OCI-LY3 (cell line): ENCODE measurements around the gene PLVAP.

Experiments
- H2AFZ ChIP-seq: fragments of 200-600, 300-600 bp; shearing (Covaris generic); 2 replicates; pipeline ENCODE4 v1.6.0; 2014; ENCODE audit warnings: antibody characterized with exemption, low read depth, low read length
- H3K27ac ChIP-seq: fragments of 200-600, 300-600 bp; sonication (generic); 2 replicates; pipeline ENCODE4 v1.5.1; 2014; ENCODE audit warnings: mild to moderate bottlenecking, low read length, moderate library complexity, mixed read lengths
- H3K27me3 ChIP-seq: fragments of 200-600, 300-600 bp; sonication (generic); 2 replicates; pipeline ENCODE4 v1.6.1; 2014; ENCODE audit warnings: low read depth, low read length, mixed read lengths
- H3K36me3 ChIP-seq: fragments of 200-600, 300-600 bp; sonication (generic); replicated peaks from 2 replicates; pipeline ENCODE3; 2014; ENCODE audit warnings: low read depth, low read length, mixed read lengths
- H3K4me1 ChIP-seq: fragments of 300-600, 200-600 bp; sonication (generic); 2 replicates; pipeline ENCODE4 v1.6.1; 2014; ENCODE audit warnings: low read length, mixed read lengths
- H3K4me2 ChIP-seq: fragments of 200-600, 300-600 bp; sonication (generic); 2 replicates; pipeline ENCODE4 v1.6.1; 2014; ENCODE audit warnings: low read length, mixed read lengths
- H3K4me3 ChIP-seq: fragments of 300-600, 200-600 bp; sonication (generic); 2 replicates; pipeline ENCODE4 v1.5.1; 2014; ENCODE audit warnings: antibody characterized with exemption, mild to moderate bottlenecking, low read length, moderate library complexity
- H3K79me2 ChIP-seq: fragments of 300-600, 200-600 bp; shearing (Covaris generic); 2 replicates; pipeline ENCODE4 v1.6.1; 2014; ENCODE audit warnings: mild to moderate bottlenecking, low read length, mixed read lengths
- H3K9ac ChIP-seq: fragments of 300-600, 200-600 bp; shearing (Covaris generic); 2 replicates; pipeline ENCODE4 v1.6.0; 2014; ENCODE audit warnings: mild to moderate bottlenecking, low read length, moderate library complexity
- H3K9me3 ChIP-seq: fragments of 200-600, 300-600 bp; shearing (Covaris generic); 2 replicates; pipeline ENCODE4 v1.6.1; 2014; ENCODE audit warnings: low read length, mixed read lengths; ENCODE audit not compliant: insufficient read depth
- H4K20me1 ChIP-seq: fragments of 200-600, 300-600 bp; sonication (generic); 2 replicates; pipeline ENCODE4 v1.6.1; 2016; ENCODE audit warnings: low read length, mixed read lengths; ENCODE audit not compliant: insufficient read depth
- EZH2phosphoT487 ChIP-seq: fragments of 200-600 bp; shearing (Covaris generic); IDR thresholded peaks from 2 replicates; pipeline ENCODE4 v1.6.1; 2018; ENCODE audit warnings: antibody characterized with exemption, mixed run types, low read depth
- TF ChIP-seq, protein P1 (sequence below): fragments of 200-600, 300-600 bp; sonication (generic); IDR thresholded peaks from 2 replicates; pipeline ENCODE4 v1.5.1; 2014; ENCODE audit warnings: antibody characterized with exemption, low read length, low read depth

PLVAP gene

GRCh38 chr19:17305216-17305516 lies 72.0 kb downstream of the PLVAP start:
- Histone ChIP-seq H3K9me3 (no peaks in the 10 kb centered on the region), H3K4me2 (peak overlapping the region; percentile 52), H3K27ac (peak overlapping the region; percentile 75), H2AFZ (no peak overlapping the region), H3K4me1 (peaks cover 26% of the 10 kb centered on the region), H3K27me3 (no peaks in the 10 kb centered on the region), H3K9ac (peak overlapping the region; percentile 25), H3K79me2 (peaks cover 24% of the 10 kb centered on the region), H3K4me3 (peak overlapping the region; percentile 83), H3K36me3 (no peaks in the 10 kb centered on the region), H4K20me1 (0 out of 2 replicates have a peak, but pooled peaks cover under 1% of the 10 kb centered on the region)
- TF ChIP-seq EZH2phosphoT487: no peak
- TF ChIP-seq, protein P1, sequence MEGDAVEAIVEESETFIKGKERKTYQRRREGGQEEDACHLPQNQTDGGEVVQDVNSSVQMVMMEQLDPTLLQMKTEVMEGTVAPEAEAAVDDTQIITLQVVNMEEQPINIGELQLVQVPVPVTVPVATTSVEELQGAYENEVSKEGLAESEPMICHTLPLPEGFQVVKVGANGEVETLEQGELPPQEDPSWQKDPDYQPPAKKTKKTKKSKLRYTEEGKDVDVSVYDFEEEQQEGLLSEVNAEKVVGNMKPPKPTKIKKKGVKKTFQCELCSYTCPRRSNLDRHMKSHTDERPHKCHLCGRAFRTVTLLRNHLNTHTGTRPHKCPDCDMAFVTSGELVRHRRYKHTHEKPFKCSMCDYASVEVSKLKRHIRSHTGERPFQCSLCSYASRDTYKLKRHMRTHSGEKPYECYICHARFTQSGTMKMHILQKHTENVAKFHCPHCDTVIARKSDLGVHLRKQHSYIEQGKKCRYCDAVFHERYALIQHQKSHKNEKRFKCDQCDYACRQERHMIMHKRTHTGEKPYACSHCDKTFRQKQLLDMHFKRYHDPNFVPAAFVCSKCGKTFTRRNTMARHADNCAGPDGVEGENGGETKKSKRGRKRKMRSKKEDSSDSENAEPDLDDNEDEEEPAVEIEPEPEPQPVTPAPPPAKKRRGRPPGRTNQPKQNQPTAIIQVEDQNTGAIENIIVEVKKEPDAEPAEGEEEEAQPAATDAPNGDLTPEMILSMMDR: no peak

- peak overlapping the region; percentile 83 for H3K4me3 ChIP-seq
- H3K4me2 ChIP-seq: peak overlapping the region; percentile 52
- H3K4me1 ChIP-seq: peaks cover 24% of the 10 kb centered on the region
- no peaks in the 10 kb centered on the region for H3K27me3 ChIP-seq
- no peaks in the 10 kb centered on the region for H4K20me1 ChIP-seq
- H3K79me2 ChIP-seq: peaks cover 19% of the 10 kb centered on the region
- no peaks in the 10 kb centered on the region for H3K36me3 ChIP-seq
- no peak overlapping the region for H2AFZ ChIP-seq
- H3K27ac ChIP-seq: peak overlapping the region; percentile 75
- H3K9ac ChIP-seq: peak overlapping the region; percentile 25
- TF ChIP-seq, protein P1: no peak
- no peak for TF ChIP-seq EZH2phosphoT487
- no peaks in the 10 kb centered on the region for H3K9me3 ChIP-seq
These were observed 72.5 kb downstream of the PLVAP start for GRCh38 chr19:17304386-17305215.

DNA sequence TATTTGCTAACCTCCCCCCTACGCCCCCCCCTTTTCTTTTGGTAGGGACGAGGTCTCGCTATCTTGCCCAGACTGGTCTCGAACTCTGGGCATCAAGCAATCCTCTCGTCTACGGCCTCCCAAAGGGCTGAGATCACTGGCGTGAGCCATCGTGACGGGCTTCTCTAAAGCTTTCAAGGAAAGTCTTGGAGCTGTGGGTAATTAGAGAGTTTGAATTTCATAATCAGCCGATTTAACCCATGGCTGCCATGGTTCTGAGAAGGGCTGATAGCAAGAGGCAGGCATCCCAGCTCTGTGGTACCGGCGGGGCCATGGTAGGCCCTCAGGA lies 73.2 kb downstream of the PLVAP start:
- no peaks in the 10 kb centered on the region for H4K20me1 ChIP-seq
- H3K36me3 ChIP-seq: no peaks in the 10 kb centered on the region
- peaks cover 17% of the 10 kb centered on the region for H3K79me2 ChIP-seq
- peak overlapping the region; percentile 82 for H3K4me3 ChIP-seq
- H3K4me1 ChIP-seq: peaks cover 24% of the 10 kb centered on the region
- no peak overlapping the region for H3K27ac ChIP-seq
- no peaks in the 10 kb centered on the region for H3K27me3 ChIP-seq
- no peaks in the 10 kb centered on the region for H3K9me3 ChIP-seq
- no peak overlapping the region for H2AFZ ChIP-seq
- TF ChIP-seq EZH2phosphoT487: no peak
- TF ChIP-seq, protein P1: no peak
- peak overlapping the region; percentile 41; the same call in 1 of the 2 replicates for H3K9ac ChIP-seq
- peak overlapping the region; percentile 73 for H3K4me2 ChIP-seq

DNA sequence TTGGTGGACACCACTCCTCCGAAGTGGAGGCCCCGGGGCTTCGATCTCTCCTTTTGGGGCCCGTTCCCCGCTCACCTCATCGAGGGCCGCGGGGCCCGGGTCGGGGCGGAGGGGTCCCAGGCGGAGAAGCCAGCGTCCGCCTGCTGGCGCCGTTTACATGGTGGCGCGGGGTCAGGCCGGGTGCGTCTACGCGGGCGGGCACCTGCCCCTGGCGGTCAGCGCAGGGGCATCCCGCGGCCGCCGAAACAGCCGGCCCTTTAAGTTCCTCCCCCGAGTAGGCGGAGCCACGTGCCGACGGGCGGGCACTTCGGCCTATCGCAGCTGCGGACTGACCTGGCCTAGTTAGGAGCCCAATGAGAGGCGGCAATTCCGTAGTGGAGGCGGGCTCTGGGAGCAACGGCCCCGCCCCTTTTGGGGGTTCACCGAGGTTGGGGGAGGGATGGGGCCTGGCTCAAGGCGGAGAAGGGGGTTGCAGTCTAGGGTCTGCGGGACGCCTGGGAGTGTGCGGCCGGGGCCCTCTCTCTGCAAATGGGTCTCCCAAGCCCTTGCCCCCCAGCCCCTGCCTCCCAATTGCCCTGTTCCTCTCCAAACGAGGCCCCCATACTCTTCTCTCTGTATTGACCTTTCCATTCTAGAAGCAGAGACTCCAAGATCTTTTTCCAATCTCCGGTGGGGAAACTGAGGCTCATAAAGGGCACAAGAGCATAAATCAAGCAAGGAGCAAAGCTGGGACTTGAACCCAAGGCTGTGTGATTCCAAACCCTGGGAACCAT lies 73.8 kb downstream of the PLVAP start, which contains the start of gene ABHD8:
ABHD8 (minus strand) TSS at position 259 of the 773 bp plus-strand sequence. CDS start 1,809 bp downstream, outside the sequence.
- Histone ChIP-seq H3K4me3 (peak within 1 kb of the TSS; percentile 82), H3K9me3 (peaks cover 1% of the 10 kb centered on the region; the same call in 1 of the 2 replicates), H4K20me1 (no peaks in the 10 kb centered on the region), H3K9ac (peak within 1 kb of the TSS; percentile 60), H3K36me3 (peaks cover 2% of the 10 kb centered on the region), H3K27ac (no peak within 1 kb of the TSS), H3K4me1 (peaks cover 24% of the 10 kb centered on the region), H3K4me2 (peak within 1 kb of the TSS; percentile 73), H2AFZ (no peak within 1 kb of the TSS; the same call in 1 of the 2 replicates), H3K27me3 (no peaks in the 10 kb centered on the region), H3K79me2 (peaks cover 17% of the 10 kb centered on the region)
- TF ChIP-seq EZH2phosphoT487: no peak
- TF ChIP-seq, protein P1: 0 out of 2 replicates have a peak, but pooled peaks have one; percentile 7
